IPS-18a (cell line): ENCODE data around the gene CEP63.
"Not testable (repeated sequence)": the region's sequence is repeated elsewhere in the genome, so short reads cannot be mapped to it uniquely, and the experiment has no call there.

ENCODE experiments used
- H3K27ac ChIP-seq: one replicate; pipeline ENCODE4 v1.5.1; 2013; ENCODE audit warnings: low read length
- H3K27me3 ChIP-seq: one replicate; pipeline ENCODE4 v1.6.1; 2013; ENCODE audit warnings: mild to moderate bottlenecking, low read length; ENCODE audit not compliant: control insufficient read depth, insufficient read depth
- H3K36me3 ChIP-seq: one replicate; pipeline ENCODE4 v1.6.1; 2013; ENCODE audit warnings: low read depth, low read length; ENCODE audit not compliant: control insufficient read depth
- H3K4me1 ChIP-seq: one replicate; pipeline ENCODE4 v1.6.1; 2013; ENCODE audit warnings: low read depth, low read length; ENCODE audit not compliant: control insufficient read depth
- H3K4me3 ChIP-seq: one replicate; pipeline ENCODE4 v1.5.1; 2013; ENCODE audit warnings: low read length
- H3K9ac ChIP-seq: one replicate; pipeline ENCODE4 v1.6.1; 2013; ENCODE audit warnings: mild to moderate bottlenecking, low read length, moderate library complexity
- H3K9me3 ChIP-seq: one replicate; pipeline ENCODE4 v1.6.1; 2013; ENCODE audit warnings: low read depth, low read length; ENCODE audit not compliant: control insufficient read depth

CEP63 gene

DNA sequence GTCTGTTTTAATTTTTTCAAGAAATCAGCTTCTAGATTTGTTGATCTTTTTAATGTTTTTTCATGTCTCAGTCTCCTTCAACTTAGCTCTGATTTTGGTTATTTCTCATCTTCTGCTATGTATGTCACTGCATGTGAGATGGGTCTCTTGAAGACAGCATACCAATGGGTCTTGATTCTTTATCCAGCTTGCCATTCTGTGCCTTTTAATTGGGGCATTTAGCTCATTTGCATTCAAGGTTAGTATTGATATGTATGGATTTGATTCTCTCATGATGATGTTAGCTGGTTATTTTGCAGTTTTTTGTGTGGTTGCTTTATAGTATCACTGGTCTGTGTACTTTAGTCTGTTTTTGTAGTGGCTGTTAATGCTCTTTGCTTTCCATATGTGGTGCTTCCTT lies 39.4 kb downstream of the CEP63 start:
- H3K4me3 ChIP-seq = no peak overlapping the region
- no peak overlapping the region for H3K9ac ChIP-seq
- no peaks in the 10 kb centered on the region for H3K27me3 ChIP-seq
- H3K36me3 ChIP-seq = no peaks in the 10 kb centered on the region
- H3K9me3 ChIP-seq = no peaks in the 10 kb centered on the region
- no peaks in the 10 kb centered on the region for H3K4me1 ChIP-seq
- H3K27ac ChIP-seq = no peak overlapping the region

GRCh38 chr3:134526319-134526718 lies 40.5 kb downstream of the CEP63 start:
- H3K27ac ChIP-seq = no peak overlapping the region
- no peaks in the 10 kb centered on the region for H3K27me3 ChIP-seq

GRCh38 chr3:134527037-134527436 lies 41.2 kb downstream of the CEP63 start:
- H3K27me3 ChIP-seq = no peaks in the 10 kb centered on the region
- no peaks in the 10 kb centered on the region for H3K4me1 ChIP-seq
- no peak overlapping the region for H3K4me3 ChIP-seq
- no peak overlapping the region for H3K27ac ChIP-seq
- H3K9me3 ChIP-seq = no peaks in the 10 kb centered on the region
- no peak overlapping the region for H3K9ac ChIP-seq
- no peaks in the 10 kb centered on the region for H3K36me3 ChIP-seq

More at GRCh38 chr3:134526319-134526718, 40.5 kb downstream of the CEP63 start:
- Histone ChIP-seq H3K4me1 (no peaks in the 10 kb centered on the region), H3K36me3 (no peaks in the 10 kb centered on the region), H3K9me3 (no peaks in the 10 kb centered on the region), H3K9ac (no peak overlapping the region), H3K4me3 (no peak overlapping the region)

- H3K36me3 ChIP-seq = no peaks in the 10 kb centered on the region
- no peak overlapping the region for H3K27ac ChIP-seq
- H3K4me3 ChIP-seq = no peak overlapping the region
- no peaks in the 10 kb centered on the region for H3K9me3 ChIP-seq
- H3K9ac ChIP-seq = no peak overlapping the region
- H3K27me3 ChIP-seq = no peaks in the 10 kb centered on the region
- no peaks in the 10 kb centered on the region for H3K4me1 ChIP-seq
These were observed 41.8 kb downstream of the CEP63 start for GRCh38 chr3:134527538-134528186.

GRCh38 chr3:134533493-134533892 lies 47.6 kb downstream of the CEP63 start:
- Histone ChIP-seq H3K9me3 (no peaks in the 10 kb centered on the region), H3K27ac (no peak overlapping the region), H3K9ac (no peak overlapping the region), H3K4me3 (no peak overlapping the region), H3K27me3 (no peaks in the 10 kb centered on the region), H3K36me3 (peaks cover 10% of the 10 kb centered on the region), H3K4me1 (no peaks in the 10 kb centered on the region)

- no peaks in the 10 kb centered on the region for H3K9me3 ChIP-seq
- H3K27me3 ChIP-seq = no peaks in the 10 kb centered on the region
- no peak overlapping the region for H3K4me3 ChIP-seq
- peaks cover 10% of the 10 kb centered on the region for H3K36me3 ChIP-seq
- H3K27ac ChIP-seq = no peak overlapping the region
- H3K9ac ChIP-seq = no peak overlapping the region
- no peaks in the 10 kb centered on the region for H3K4me1 ChIP-seq
These were observed 49.5 kb downstream of the CEP63 start for GRCh38 chr3:134535186-134535970.

DNA sequence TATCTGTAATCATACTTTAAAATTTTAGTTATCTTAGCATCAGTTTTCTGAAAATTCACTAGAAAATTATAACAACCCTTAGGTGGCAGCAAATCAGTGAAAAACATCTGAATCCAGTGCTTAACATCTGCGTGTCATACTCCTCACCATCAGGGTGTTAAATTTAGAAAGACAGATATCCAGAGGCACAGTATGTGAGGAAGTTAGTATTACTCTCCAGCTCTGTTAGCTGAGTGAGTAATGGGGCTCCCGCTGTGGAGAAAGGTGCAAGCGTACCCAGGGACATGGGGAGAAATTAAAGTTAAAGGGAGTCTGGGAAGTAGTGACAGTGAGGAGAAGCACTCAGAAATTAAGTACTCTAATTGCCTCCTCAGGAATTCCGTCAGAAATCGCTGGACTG lies 50.9 kb downstream of the CEP63 start:
- no peak overlapping the region for H3K4me3 ChIP-seq
- no peak overlapping the region for H3K9ac ChIP-seq
- H3K4me1 ChIP-seq = no peaks in the 10 kb centered on the region
- no peaks in the 10 kb centered on the region for H3K9me3 ChIP-seq
- H3K27ac ChIP-seq = no peak overlapping the region
- H3K27me3 ChIP-seq = no peaks in the 10 kb centered on the region
- H3K36me3 ChIP-seq = peaks cover 10% of the 10 kb centered on the region

DNA sequence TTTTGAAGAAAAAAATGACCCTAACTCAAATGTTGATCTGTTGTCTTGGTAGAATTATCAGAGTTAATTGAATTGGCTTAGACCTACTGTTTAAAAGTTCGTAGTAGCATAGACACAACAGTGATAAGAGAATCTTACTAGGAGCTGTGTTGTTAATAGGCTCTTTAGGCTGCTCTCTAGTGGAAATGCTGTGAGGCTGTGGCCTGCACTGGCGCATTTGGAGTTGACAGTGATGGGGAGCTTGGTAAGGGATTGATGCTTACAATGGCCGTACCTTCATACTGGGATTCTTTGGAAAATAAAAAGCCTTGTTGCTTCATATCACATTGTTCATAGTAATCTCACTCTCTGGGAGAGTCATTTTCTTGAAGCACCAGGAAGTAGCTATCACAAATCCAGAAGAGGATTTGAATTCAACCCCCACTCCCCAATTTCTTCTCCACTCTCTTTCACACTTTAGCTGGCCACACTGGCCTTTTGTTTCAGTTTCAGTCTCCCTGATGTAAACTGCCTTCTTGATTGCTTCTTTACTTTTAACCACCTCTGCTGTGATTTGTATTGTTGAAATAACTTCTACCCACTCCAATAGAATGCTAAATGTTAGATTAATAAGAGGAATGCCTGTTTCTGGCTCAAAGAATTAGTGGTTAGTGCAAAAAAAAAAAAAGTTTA lies 56.6 kb downstream of the CEP63 start:
- H3K9ac ChIP-seq = no peak overlapping the region
- H3K4me1 ChIP-seq = no peaks in the 10 kb centered on the region
- no peak overlapping the region for H3K4me3 ChIP-seq
- no peak overlapping the region for H3K27ac ChIP-seq
- no peaks in the 10 kb centered on the region for H3K27me3 ChIP-seq
- H3K9me3 ChIP-seq = no peaks in the 10 kb centered on the region
- peaks cover 9% of the 10 kb centered on the region for H3K36me3 ChIP-seq

DNA sequence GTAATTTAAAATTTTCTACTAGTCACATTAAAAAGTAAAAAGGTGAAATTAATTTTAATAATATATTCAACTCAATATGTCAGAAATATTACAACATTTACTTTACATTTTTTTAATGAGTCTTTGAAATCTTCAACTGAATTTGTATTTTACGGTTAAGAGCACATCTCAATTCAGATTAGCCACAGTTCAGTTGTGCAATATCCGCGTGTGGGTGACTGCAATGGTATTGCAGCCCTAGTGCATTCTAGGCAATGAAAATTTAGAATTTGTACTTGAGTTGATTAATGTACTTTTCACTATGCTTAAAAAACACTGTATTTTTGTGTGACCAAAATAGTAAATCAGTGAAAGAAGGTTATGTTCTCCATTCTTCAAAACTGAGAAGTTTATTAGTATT lies 57.3 kb downstream of the CEP63 start:
- no peak overlapping the region for H3K9ac ChIP-seq
- no peaks in the 10 kb centered on the region for H3K9me3 ChIP-seq

GRCh38 chr3:134544316-134544715 lies 58.5 kb downstream of the CEP63 start:
- peaks cover 5% of the 10 kb centered on the region for H3K36me3 ChIP-seq
- H3K9me3 ChIP-seq = no peaks in the 10 kb centered on the region
- H3K27ac ChIP-seq = no peak overlapping the region
- no peaks in the 10 kb centered on the region for H3K4me1 ChIP-seq
- H3K9ac ChIP-seq = no peak overlapping the region
- no peaks in the 10 kb centered on the region for H3K27me3 ChIP-seq
- H3K4me3 ChIP-seq = no peak overlapping the region

More for the DNA sequence above, 57.3 kb downstream of the CEP63 start:
- Histone ChIP-seq H3K27me3 (no peaks in the 10 kb centered on the region), H3K36me3 (peaks cover 5% of the 10 kb centered on the region), H3K4me3 (no peak overlapping the region), H3K27ac (no peak overlapping the region), H3K4me1 (no peaks in the 10 kb centered on the region)

GRCh38 chr3:134544783-134545182 lies 58.9 kb downstream of the CEP63 start:
- H3K9me3 ChIP-seq, H3K4me1 ChIP-seq, H3K27me3 ChIP-seq, H3K9ac ChIP-seq, H3K27ac ChIP-seq, H3K4me3 ChIP-seq, H3K36me3 ChIP-seq: not testable (repeated sequence)
